Fibroblast of lung (primary cell): Measurements from ENCODE around the gene NLGN1.

Experiments used
- EZH2 ChIP-seq: IDR thresholded peaks from 2 replicates; pipeline ENCODE4 v1.5.1; 2012; ENCODE audit warnings: low read length, control low read depth, mild to moderate bottlenecking; ENCODE audit errors: missing control alignments
- TF ChIP-seq, protein P1 (sequence below), 2 donors: IDR thresholded peaks in 1 of 2; conservative IDR thresholded peaks in 1 of 2; 1 replicate in 1 of 2; 2 replicates in 1 of 2; pipeline ENCODE4 v1.5.1; 2011 to 2012; ENCODE audit warnings: low read length in 2 of 2, control low read depth in 1 of 2, inconsistent platforms in 1 of 2, low read depth in 1 of 2, mild to moderate bottlenecking in 1 of 2

DNA sequence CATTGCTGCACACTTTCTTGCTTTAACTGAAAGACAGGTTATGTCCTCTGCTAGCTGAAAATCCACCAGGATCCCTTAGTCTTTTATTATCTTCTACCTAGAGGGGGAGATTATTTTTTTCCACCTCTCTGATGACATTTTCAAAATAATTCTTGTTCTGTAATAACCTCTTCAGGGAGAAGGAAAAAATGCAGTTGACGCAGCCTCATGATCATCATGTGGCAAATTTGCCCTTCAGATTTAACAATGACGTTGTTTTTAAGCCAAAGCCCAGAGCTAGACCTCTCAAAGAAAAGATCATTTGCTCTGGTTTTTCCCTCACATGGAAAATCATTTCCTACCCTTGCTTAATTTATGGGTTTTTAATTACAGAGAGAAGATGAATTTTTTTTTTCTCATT is 724.9 kb downstream of the NLGN1 start:
- TF ChIP-seq, protein P1, sequence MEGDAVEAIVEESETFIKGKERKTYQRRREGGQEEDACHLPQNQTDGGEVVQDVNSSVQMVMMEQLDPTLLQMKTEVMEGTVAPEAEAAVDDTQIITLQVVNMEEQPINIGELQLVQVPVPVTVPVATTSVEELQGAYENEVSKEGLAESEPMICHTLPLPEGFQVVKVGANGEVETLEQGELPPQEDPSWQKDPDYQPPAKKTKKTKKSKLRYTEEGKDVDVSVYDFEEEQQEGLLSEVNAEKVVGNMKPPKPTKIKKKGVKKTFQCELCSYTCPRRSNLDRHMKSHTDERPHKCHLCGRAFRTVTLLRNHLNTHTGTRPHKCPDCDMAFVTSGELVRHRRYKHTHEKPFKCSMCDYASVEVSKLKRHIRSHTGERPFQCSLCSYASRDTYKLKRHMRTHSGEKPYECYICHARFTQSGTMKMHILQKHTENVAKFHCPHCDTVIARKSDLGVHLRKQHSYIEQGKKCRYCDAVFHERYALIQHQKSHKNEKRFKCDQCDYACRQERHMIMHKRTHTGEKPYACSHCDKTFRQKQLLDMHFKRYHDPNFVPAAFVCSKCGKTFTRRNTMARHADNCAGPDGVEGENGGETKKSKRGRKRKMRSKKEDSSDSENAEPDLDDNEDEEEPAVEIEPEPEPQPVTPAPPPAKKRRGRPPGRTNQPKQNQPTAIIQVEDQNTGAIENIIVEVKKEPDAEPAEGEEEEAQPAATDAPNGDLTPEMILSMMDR (conservative IDR thresholded peaks at IDR 0.05 in 1 of 2, IDR thresholded peaks at IDR 0.05 in 1 of 2; ENCODE audit: low read depth in 1 of 2, low read length in 2 of 2): no peak
- no peak for TF ChIP-seq EZH2
